ENCODE data around the gene ZNF276. TPM values are rescaled to one million over a fixed set of nuclear protein-coding genes. Genes with fewer than 3 reads are reported as not detected.

The ZNF276 gene
- total RNA-seq, 1 experiment from 2014 or later = 19.9 TPM

GRCh38 chr16:89730610-89731234 lies 9.4 kb downstream of the ZNF276 start:
- in situ Hi-C loops (cut with HindIII; ENCODE audit: low sequenced_read_pairs) = no loop called here
- no peak for DNase-seq (ENCODE audit: low spot score)

DNA sequence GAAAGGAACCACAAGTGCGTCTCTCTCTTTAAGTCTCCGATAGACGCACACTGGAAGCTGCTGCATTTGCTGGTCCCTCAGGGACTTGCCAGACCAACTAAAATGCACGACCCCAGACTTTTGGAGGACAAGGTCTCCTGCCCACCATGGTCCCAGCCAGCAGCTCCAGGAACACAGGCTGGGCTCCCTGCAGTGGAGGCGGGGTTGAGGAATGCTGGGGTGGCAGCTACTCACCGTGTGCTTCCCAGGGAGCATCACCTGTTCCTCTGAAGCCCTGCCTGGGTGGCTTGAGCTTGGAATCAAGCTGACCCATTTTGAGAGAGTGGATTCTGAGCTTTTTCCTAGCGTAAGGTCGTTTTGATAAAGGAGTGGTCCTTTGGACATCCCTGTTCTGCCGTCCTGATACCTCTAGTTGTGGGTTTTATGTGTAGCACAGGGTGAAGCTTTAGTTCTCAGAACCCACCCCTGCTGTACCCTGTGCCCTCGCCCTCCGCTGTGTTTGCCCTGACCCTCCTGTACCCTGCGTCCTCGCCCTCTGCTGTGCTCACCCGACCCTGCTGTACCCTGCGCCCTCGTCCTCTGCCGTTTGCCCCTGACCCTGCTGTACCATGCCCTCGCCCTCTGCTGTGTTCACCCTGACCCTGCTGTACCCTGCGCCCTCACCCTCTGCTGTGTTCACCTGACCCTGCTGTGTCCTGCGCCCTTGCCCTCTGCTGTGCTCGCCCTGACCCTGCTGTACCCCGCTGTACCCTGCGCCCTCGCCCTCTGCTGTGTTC lies 11.0 kb downstream of the ZNF276 start:
- in situ Hi-C loops (cut with HindIII; ENCODE audit: low sequenced_read_pairs) = no loop called here
- DNase-seq (ENCODE audit: low spot score) = no peak

GRCh38 chr16:89732918-89733242 lies 11.5 kb downstream of the ZNF276 start:
- in situ Hi-C loops (cut with HindIII; ENCODE audit: low sequenced_read_pairs) = no loop called here
- DNase-seq (ENCODE audit: low spot score) = no peak

DNA sequence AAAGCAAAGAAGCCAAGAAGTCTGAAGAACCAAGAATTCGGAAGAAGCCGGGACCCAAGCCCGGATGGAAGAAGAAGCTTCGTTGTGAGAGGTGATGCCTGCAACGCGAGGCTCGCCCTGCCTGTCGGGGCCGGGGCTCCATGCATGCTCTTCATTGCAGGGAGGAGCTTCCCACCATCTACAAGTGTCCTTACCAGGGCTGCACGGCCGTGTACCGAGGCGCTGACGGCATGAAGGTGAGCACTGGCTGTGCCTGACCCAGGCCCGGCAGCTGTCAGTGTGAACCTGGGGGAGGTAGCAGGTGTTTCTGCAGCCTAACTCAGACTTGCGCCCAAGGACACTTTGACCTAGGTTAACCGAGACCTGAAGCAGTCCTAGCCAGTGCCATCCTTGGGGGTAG lies 12.0 kb downstream of the ZNF276 start:
- in situ Hi-C loops (cut with HindIII; ENCODE audit: low sequenced_read_pairs) = no loop called here
- no peak for DNase-seq (ENCODE audit: low spot score)

- no peak for DNase-seq (ENCODE audit: low spot score)
- in situ Hi-C loops (cut with HindIII; ENCODE audit: low sequenced_read_pairs) = no loop called here
Measured at GRCh38 chr16:89733792-89734191, 12.5 kb downstream of the ZNF276 start.

- in situ Hi-C loops (cut with HindIII; ENCODE audit: low sequenced_read_pairs) = no loop called here
- DNase-seq (ENCODE audit: low spot score) = no peak
Measured at GRCh38 chr16:89736554-89736953, 15.2 kb downstream of the ZNF276 start.

DNA sequence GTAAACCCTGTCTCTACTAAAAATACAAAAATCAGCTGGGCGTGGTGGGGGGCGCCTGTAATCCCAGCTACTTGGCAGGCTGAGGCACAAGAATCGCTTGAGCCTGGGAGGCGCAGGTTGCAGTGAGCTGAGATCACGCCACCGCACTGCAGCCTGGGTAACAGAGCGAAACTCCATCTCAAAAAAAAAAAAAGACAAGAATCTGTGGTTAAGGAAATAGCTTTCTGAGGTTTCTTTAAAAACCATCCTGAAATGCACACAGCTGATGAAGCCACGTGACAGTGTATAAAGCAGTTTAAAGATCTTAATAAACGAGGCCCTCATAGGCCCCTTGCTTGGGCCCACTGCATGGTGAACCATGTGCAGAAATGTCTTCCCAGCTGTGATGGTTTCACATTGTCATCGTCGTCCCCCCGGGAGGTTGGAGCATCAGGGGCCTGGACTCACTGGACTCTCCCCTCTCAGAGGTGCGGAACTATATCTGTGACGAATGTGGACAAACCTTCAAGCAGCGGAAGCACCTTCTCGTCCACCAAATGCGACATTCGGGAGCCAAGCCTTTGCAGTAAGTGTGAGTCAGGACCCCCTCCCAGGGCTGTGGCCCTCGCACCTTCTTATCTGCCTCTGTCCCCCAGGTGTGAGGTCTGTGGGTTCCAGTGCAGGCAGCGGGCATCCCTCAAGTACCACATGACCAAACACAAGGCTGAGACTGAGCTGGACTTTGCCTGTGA lies 16.2 kb downstream of the ZNF276 start:
- DNase-seq (ENCODE audit: low spot score) = no peak
- in situ Hi-C loops (cut with HindIII; ENCODE audit: low sequenced_read_pairs) = no loop called here

DNA sequence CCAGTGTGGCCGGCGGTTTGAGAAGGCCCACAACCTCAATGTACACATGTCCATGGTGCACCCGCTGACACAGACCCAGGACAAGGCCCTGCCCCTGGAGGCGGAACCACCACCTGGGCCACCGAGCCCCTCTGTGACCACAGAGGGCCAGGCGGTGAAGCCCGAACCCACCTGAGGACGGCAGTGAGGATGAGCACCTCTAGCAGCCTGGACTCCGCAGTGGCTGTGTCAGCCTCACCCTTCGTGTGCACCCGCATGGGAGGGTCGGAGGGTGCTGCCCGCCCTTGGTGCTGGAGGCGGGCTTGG lies 16.7 kb downstream of the ZNF276 start:
- DNase-seq (ENCODE audit: low spot score) = no peak
- in situ Hi-C loops (cut with HindIII; ENCODE audit: low sequenced_read_pairs) = no loop called here

- DNase-seq (ENCODE audit: low spot score) = no peak
- in situ Hi-C loops (cut with HindIII; ENCODE audit: low sequenced_read_pairs) = no loop called here
Measured at GRCh38 chr16:89738538-89739317, 17.4 kb downstream of the ZNF276 start.

DNA sequence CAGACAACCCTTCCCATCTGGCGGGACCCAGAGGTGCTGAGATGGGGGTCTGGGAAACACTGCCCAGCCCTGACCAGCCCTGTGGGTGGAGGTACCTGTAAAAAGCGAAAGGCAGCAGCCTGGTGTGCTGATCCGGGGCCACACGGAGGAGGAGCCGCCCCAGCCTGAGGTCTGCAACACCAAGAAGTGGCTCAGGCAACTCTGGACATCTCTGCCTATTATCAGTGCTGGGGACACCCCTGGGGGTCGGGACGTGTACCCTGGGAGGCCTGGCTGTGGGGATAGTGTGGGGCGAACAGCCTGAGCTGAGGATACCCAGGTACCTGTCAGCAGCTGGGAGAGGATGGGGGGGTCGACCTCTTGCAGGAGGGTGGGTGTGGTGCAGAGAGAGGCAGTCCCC lies 18.0 kb downstream of the ZNF276 start:
- DNase-seq (ENCODE audit: low spot score) = no peak
- in situ Hi-C loops (cut with HindIII; ENCODE audit: low sequenced_read_pairs) = no loop called here

DNA sequence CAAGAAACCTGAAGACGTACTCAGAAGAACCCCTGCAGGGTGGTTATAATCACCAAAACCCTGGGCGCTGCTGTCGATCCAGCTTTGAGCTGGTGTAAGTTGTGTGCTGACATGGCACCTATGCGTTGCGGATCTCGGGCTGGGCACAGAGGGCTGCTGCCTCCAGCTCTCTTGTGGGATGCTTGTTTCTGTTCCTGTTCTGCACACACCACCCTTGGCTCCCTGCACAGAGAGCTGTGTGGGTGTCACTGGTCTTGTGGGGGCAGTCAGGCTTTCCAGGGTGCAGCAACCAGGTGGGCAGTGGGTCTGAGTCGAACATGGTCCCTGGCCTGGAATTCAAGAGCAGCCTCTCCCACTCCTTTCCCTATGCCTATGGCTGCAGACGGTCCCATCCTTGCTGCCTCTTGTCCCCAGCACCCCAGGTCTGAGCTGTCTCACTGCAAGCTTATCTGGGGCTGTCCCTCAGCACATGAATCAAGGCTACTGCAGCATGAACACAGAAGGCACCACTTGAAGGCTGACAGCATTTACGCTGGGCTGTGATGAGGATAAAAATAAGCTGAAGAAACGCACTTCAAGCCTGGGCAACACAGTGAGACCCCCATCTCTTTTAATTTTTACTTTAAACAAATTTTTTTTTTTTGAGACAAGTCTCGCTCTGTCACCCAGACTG lies 20.1 kb downstream of the ZNF276 start:
- no peak for DNase-seq (ENCODE audit: low spot score)
- in situ Hi-C loops (cut with HindIII; ENCODE audit: low sequenced_read_pairs) = no loop called here

- in situ Hi-C loops (cut with HindIII; ENCODE audit: low sequenced_read_pairs) = no loop called here
- DNase-seq (ENCODE audit: low spot score) = no peak
Measured at GRCh38 chr16:89742948-89743347, 21.6 kb downstream of the ZNF276 start.

DNA sequence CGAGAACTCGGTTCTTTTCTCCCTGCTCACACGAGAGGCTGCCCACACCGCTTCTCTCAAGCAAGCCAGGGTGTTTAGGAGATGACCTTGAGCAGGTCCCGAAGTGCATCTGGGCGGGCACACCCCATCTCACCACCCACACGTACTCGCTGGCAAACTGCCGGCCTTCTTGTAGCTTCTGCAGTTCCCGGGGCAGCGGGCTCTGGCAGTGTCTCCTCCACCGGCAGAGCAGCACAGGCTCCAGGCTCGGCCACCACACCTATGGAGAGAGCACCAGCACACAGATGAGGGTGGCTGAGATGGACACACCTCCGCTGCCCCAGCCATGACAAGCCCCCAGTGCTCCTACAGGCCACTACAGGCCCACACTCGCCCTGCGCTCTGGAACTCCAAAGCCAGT lies 23.5 kb downstream of the ZNF276 start:
- in situ Hi-C loops (cut with HindIII; ENCODE audit: low sequenced_read_pairs) = no loop called here

GRCh38 chr16:89746043-89746442 lies 24.7 kb downstream of the ZNF276 start:
- in situ Hi-C loops (cut with HindIII; ENCODE audit: low sequenced_read_pairs) = no loop called here
- no peak for DNase-seq (ENCODE audit: low spot score)

More for the DNA sequence above, 23.5 kb downstream of the ZNF276 start:
- no peak for DNase-seq (ENCODE audit: low spot score)

- DNase-seq (ENCODE audit: low spot score) = no peak
- in situ Hi-C loops (cut with HindIII; ENCODE audit: low sequenced_read_pairs) = no loop called here
Measured at GRCh38 chr16:89748076-89748475, 26.7 kb downstream of the ZNF276 start.

GRCh38 chr16:89748921-89749320 lies 27.6 kb downstream of the ZNF276 start:
- DNase-seq (ENCODE audit: low spot score) = no peak
- in situ Hi-C loops (cut with HindIII; ENCODE audit: low sequenced_read_pairs) = no loop called here

- no peak for DNase-seq (ENCODE audit: low spot score)
- in situ Hi-C loops (cut with HindIII; ENCODE audit: low sequenced_read_pairs) = no loop called here
Measured at GRCh38 chr16:89749637-89750036, 28.3 kb downstream of the ZNF276 start.

DNA sequence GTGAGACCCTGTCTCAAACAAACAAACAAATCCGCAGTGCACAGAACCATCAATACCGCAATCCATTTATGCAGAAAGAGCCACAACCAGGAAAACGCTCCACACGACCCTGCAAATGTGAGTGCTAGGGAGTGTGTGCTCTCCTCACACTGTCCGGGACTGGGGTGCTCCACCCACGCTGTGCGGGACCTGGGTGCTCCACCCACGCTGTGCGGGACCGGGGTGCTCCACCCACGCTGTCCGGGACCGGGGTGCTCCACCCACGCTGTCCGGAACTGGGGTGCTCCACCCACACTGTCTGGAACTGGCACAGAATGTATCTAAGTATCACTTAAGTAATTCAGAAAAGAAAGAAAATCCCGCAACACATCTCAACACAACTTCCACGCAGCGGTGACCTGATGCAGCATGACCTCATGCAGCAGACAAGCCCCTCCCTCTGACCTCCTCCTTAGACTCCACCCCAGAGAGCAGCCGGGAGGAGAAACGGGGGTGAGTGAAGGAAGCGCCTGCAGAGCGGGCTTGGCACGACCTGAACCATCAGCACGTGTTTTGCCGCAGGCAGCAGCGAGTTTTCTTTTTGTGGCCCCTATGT lies 38.5 kb downstream of the ZNF276 start:
- no peak for DNase-seq (ENCODE audit: low spot score)
- in situ Hi-C loops (cut with HindIII; ENCODE audit: low sequenced_read_pairs) = no loop called here

GRCh38 chr16:89761304-89761922 lies 40.1 kb downstream of the ZNF276 start:
- in situ Hi-C loops (cut with HindIII; ENCODE audit: low sequenced_read_pairs) = no loop called here
- DNase-seq (ENCODE audit: low spot score) = no peak
